Panc1 (cell line): ENCODE results near the gene DIAPH3. TPM values are rescaled to one million over a fixed set of nuclear protein-coding genes. Genes with fewer than 3 reads are reported as not detected.

Experiments used
- ATAC-seq: fragments of 200-7000 bp; cut with Tn5 transposase; 2 replicates; pipeline ENCODE4 v1.9.1; 2020; ENCODE audit warnings: mild to moderate bottlenecking, moderate library complexity
- BruUV-seq: library from RNA; stranded (reverse); fragments of 400-500 nt; replicated peaks from 2 replicates; lab custom pipeline; 2021; lab: Mats Ljungman, UMichigan
- CTCF ChIA-PET: fragments of 300-600 bp; sonication (Branson Sonifier 250); formaldehyde crosslinking; loops from one replicate; lab custom pipeline; 2022; ENCODE audit warnings: antibody characterized with exemption; lab: Charles Lee
- POLR2A ChIA-PET: fragments of 300-600 bp; sonication (Branson Sonifier 250); formaldehyde crosslinking; loops from one replicate; lab custom pipeline; 2022; ENCODE audit warnings: antibody characterized with exemption; lab: Charles Lee
- DNase-seq: peaks from one replicate; pipeline ENCODE4 v3.0.0-alpha.2; 2010; ENCODE audit warnings: low read depth, low spot score
- H3K27ac ChIP-seq: 2 replicates; pipeline ENCODE4 v1.5.1; 2011; ENCODE audit warnings: mild to moderate bottlenecking, low read length, inconsistent platforms
- H3K27me3 ChIP-seq: fragments of 200-500 bp; sonication (Bioruptor generic); 2 replicates; pipeline ENCODE4 v1.6.0; 2014; ENCODE audit warnings: low read length, inconsistent platforms; ENCODE audit not compliant: control insufficient read depth, insufficient read depth
- H3K36me3 ChIP-seq: fragments of 200-500 bp; sonication (Bioruptor generic); 2 replicates; pipeline ENCODE4 v1.5.1; 2014; ENCODE audit warnings: inconsistent platforms, mild to moderate bottlenecking, low read length, moderate library complexity; ENCODE audit not compliant: control insufficient read depth, insufficient read depth
- H3K4me1 ChIP-seq: 2 replicates; pipeline ENCODE4 v1.5.1; 2011; ENCODE audit warnings: inconsistent platforms, mild to moderate bottlenecking, low read length, moderate library complexity; ENCODE audit not compliant: control insufficient read depth, insufficient read depth
- H3K4me3 ChIP-seq, 2 experiments: 2 replicates each; pipeline ENCODE4 v1.5.1; 2011 to 2012; ENCODE audit warnings: low read depth in 2 of 2, low read length in 2 of 2, mild to moderate bottlenecking in 2 of 2, inconsistent platforms in 1 of 2, moderate library complexity in 1 of 2
- H3K9me3 ChIP-seq: fragments of 200-500 bp; sonication (Bioruptor generic); 2 replicates; pipeline ENCODE4 v1.5.1; 2014; ENCODE audit warnings: low read depth, mild to moderate bottlenecking, inconsistent platforms, low read length, moderate library complexity; ENCODE audit not compliant: control insufficient read depth, insufficient read depth
- CTCF ChIP-seq: fragments of 450-650 bp; IDR thresholded peaks from 2 replicates; pipeline ENCODE4 v1.5.1; 2017; ENCODE audit warnings: mild to moderate bottlenecking
- POLR2AphosphoS5 ChIP-seq: IDR thresholded peaks from 2 replicates; pipeline ENCODE4 v1.6.1; 2012; ENCODE audit warnings: mild to moderate bottlenecking, low read depth, low read length, moderate library complexity
- REST ChIP-seq, 2 experiments: IDR thresholded peaks; 2 replicates each; pipeline ENCODE4 v1.6.1; 2011 to 2012; ENCODE audit warnings: low read depth in 2 of 2, control low read depth in 1 of 2, low read length in 1 of 2, mild to moderate bottlenecking in 1 of 2, moderate library complexity in 1 of 2; ENCODE audit not compliant: insufficient read depth in 1 of 2
- SIN3A ChIP-seq: IDR thresholded peaks from 2 replicates; pipeline ENCODE4 v1.6.1; 2012; ENCODE audit warnings: low read depth, mild to moderate bottlenecking, low read length, moderate library complexity, borderline replicate concordance; ENCODE audit not compliant: insufficient read depth
- TCF7L2 ChIP-seq: IDR thresholded peaks from 2 replicates; pipeline ENCODE4 v1.6.1; 2011; ENCODE audit warnings: mild to moderate bottlenecking, low read depth, low read length, inconsistent platforms
- in situ Hi-C: cut with HindIII; loops from 2 replicates; pipeline ENCODE4 v1.10.0; 2016; ENCODE audit warnings: low sequenced_read_pairs, low pct_unique_long_range_greater_than_20kb
- intact Hi-C: fragments of 100-400 bp; cut with micrococcal nuclease; formaldehyde crosslinking; loops from one replicate; pipeline ENCODE4 v1.10.0; 2022; ENCODE audit not compliant: unreplicated experiment
- total RNA-seq: library from RNA; stranded (reverse); gene quantifications from one replicate; pipeline ENCODE4 v1.2.1, GENCODE V29; 2021; ENCODE audit not compliant: unreplicated experiment

Gene DIAPH3
- total RNA-seq, 1 experiment from 2014 or later: 15.4 TPM

DNA sequence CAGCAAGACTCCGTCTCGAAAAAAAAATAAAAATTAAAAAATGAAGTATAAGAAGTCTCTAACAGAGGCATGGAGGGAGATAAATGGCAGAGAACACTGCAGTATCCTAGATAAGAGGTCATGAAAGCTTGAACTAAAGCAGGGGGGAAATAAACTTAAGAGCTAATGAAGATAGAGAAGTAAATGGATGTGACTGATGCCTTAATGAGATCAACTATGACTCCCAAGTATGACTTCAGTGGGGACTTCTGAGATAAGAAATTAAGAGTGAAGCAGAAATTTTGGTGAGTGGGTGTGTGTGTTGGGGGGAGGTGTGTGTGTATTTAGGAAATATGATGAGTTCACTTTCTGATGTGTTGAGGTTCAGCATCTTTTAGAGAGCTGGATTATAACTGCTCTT is 55.1 kb downstream of the DIAPH3 start:
- Histone ChIP-seq H3K36me3 (no peaks in the 10 kb centered on the region; the same call in 1 of the 2 replicates), H3K27ac (no peak overlapping the region), H3K9me3 (peaks cover under 1% of the 10 kb centered on the region), H3K27me3 (no peaks in the 10 kb centered on the region), H3K4me1 (no peaks in the 10 kb centered on the region), H3K4me3 (no peak overlapping the region)
- DNase-seq (no peak), ATAC-seq (no peak)
- in situ Hi-C loops: no loop called here
- ChIA-PET POLR2A (no interaction called here), CTCF (no interaction called here)
- BruUV-seq: no TSS peak
- TF ChIP-seq TCF7L2 (no peak), SIN3A (no peak), CTCF (no peak)
- intact Hi-C loops: no loop called here

GRCh38 chr13:60099631-60100420 is 63.9 kb downstream of the DIAPH3 start:
- intact Hi-C loops (no loop called here), in situ Hi-C loops (no loop called here)
- no peak overlapping the region for H3K4me3 ChIP-seq
- ChIA-PET CTCF (no interaction called here), POLR2A (no interaction called here)
- no TSS peak for BruUV-seq
- no peaks in the 10 kb centered on the region for H3K9me3 ChIP-seq
- H3K36me3 ChIP-seq: no peaks in the 10 kb centered on the region
- no peak for DNase-seq
- no peak for TF ChIP-seq REST (IDR thresholded peaks at IDR 0.05; ENCODE audit: insufficient read depth in 1 of 2, low read depth in 2 of 2, low read length in 1 of 2)
- no peak for TF ChIP-seq CTCF
- no peak for TF ChIP-seq TCF7L2
- TF ChIP-seq POLR2AphosphoS5: no peak
- no peak for TF ChIP-seq SIN3A
- ATAC-seq: no peak
- no peak overlapping the region for H3K27ac ChIP-seq
- no peaks in the 10 kb centered on the region for H3K27me3 ChIP-seq
- no peaks in the 10 kb centered on the region for H3K4me1 ChIP-seq
